ENCODE results near the gene TUNAR.

Gene TUNAR

GRCh38 chr14:95875831-95876760 lies 536 bp upstream of the TUNAR start:
- no peak for DNase-seq

DNA sequence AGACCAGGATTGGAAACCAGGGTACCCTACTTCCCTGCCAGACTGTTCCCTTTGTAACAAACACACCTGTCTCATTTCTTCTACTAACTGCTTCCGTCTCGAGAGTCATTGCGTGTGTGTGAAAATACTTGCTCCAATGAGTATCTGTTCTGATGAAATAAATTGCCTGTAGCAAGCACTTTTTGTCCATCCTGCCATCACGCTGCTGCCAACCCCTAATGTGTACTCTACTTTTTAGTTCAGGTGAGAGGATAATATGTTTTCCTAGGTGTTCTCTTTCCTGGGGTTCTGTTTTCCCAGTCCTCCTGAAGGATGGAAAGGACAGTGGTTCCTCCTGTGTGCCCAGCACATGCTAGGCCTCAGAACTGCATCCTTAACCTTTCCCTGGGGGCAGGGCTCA lies 1.0 kb downstream of the TUNAR start:
- no peak for DNase-seq

DNA sequence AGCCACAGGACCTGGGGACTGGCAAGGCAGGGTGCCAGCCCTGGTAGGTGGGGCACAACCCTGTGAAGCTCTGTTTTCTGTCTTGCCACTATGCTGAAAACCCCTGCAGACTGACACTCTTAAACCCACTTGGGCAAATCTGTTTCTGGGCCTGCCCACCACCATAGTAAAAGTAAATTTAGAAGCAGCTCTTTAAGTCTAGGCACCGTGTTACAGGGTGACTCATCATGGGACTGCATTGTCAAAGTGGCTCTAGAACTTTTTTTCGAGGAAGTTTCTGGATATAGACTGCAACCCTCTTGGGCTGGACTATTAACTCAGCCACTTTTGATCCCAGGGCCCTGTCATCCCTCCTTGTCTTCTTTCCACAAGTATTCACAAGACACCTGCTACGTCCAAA lies 7.7 kb downstream of the TUNAR start:
- no peak for DNase-seq

DNA sequence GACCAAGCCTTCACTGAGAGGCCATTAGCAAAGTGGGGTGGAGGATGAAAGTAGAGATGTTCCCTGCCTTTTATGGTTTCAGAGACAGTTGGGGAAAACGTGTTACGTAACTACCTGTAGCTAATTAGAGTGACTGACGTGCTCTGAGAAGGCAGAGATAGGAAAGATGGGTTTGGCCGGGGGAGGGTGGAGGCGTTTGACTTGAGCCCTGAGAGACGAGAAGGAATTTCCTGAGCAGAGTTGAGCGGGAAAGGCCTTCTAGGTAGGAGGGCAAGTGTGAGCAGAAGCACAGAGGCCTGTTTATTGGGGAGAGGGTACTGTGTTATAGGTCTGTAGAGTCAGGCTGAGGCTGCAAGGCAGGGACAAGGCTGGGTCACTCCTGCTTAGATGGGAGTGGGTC lies 8.6 kb downstream of the TUNAR start:
- DNase-seq, result no peak

GRCh38 chr14:95885866-95886265 lies 9.2 kb downstream of the TUNAR start:
- no peak for DNase-seq

- no peak for DNase-seq
Measured at GRCh38 chr14:95886366-95887056, 9.9 kb downstream of the TUNAR start.

DNA sequence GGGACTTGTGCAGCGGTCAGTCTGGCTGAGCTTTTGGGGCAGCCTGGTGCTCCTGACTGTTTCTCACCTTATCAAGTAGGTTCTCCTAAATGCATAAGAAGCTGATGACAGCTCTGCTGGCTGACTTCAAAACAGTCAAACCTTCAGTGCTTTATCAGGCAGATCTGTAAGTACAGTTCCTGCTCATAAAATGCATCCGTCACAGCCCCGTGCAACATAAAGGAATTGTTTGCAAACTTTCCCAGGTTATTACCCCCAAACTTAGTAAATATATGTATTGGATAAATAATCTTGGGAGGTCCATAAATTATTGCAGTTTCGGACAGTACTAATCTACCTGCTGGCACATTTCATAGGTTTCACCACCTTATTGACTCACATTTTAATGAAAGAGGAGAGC lies 10.7 kb downstream of the TUNAR start:
- no peak for DNase-seq

DNA sequence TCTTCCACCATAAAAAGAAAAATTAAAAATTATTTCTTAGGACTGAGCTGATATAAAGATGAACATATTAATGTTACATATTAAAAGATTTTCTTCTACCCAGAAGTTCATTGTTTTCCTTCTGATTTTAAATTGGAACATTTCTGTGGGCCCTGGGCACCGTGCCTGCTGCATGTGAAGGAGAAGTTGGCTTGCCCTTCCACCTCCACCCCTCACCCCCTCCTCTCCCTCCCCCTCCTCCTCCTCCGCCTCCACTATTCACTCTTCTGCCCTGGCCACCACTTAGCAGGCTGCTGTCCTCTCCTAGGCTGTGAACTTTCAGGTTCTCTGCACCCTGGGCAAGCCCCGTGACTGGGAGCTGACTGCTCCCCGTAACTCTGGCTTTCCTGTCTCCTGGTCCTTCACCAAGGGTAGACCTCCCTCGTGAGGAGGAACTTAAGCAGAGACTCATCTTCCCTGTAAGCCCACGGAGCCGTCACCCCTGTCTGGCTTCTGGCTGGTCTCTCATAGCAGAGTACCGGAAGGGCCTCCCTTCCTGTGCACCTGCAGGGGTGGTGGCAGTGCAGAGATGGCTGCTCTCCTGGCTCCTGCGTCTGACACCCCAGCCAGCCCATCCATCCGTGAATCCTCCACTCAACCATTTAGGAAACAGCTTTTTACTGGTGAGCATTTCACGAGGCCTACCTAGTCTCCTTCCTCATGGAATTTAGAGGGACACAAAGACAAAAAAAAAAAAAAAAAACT lies 12.8 kb downstream of the TUNAR start:
- DNase-seq, result no peak

DNA sequence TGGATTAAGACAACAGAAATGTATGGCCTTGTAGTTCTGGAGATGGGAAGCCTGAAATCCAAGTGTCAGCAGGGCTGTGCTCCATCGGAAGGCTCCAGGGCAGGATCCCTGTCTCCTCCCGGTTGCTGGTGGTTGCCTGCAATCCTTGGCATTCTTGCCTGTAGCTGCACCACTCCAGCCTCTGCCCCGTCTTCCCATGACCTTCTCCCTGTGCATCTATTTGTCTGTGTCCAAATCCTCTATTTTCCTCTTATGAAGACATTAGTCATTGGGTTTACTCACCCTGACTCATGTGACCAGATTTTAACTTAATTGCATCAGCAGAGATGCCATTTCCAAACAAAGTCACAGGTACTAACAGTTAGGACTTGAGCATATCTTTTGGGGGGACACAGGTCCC lies 15.1 kb downstream of the TUNAR start:
- DNase-seq, result no peak

DNA sequence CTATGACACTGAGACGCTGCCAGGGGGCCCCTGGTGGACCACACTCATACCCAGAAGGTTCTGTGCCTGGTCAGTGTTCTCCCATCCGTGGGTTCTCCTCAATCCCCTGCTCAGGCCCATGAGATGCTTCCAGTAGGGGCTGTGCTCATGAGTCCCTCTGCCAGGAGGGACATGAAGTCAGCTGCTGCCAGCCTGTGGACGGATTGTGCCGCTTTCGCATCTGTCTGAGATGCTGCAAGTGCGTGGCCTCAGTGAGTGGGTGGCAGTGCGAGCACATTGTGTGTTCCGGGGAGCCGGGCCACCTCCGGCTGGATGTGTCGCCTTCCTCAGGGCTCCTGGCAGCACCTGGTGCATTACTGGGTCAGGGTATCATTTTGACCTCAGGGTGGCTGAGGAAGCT lies 15.5 kb downstream of the TUNAR start:
- DNase-seq, result no peak

- DNase-seq, result no peak
Measured at GRCh38 chr14:95895720-95896119, 19.1 kb downstream of the TUNAR start.

GRCh38 chr14:95896498-95897135 lies 20.0 kb downstream of the TUNAR start:
- DNase-seq, result peak; percentile 34

GRCh38 chr14:95897280-95897679 lies 20.6 kb downstream of the TUNAR start:
- DNase-seq, result no peak

DNA sequence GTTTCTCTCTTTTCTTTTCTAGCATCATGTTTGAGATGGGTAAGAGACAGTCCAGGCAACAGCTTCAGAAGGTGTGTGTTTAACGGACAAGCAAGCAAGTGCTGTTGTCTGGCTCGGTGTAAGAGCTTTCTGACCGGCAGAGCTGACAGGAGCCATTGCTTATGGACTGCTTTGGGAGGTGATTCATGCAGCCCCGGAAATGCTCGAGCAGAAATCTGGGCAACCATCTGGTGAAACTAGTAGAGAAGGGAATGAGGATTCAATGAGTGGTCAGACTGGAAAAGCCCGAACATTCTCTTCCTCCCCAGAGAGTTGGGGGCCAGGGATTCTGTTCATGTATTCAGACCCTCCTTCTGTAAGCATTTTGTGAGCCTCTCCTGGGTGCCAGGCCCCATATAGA lies 24.4 kb downstream of the TUNAR start:
- DNase-seq, result no peak

GRCh38 chr14:95902273-95902826 lies 25.7 kb downstream of the TUNAR start:
- no peak for DNase-seq

- no peak for DNase-seq
Measured at GRCh38 chr14:95903165-95903564, 26.5 kb downstream of the TUNAR start.

GRCh38 chr14:95903616-95904107 lies 27.0 kb downstream of the TUNAR start:
- DNase-seq, result no peak

DNA sequence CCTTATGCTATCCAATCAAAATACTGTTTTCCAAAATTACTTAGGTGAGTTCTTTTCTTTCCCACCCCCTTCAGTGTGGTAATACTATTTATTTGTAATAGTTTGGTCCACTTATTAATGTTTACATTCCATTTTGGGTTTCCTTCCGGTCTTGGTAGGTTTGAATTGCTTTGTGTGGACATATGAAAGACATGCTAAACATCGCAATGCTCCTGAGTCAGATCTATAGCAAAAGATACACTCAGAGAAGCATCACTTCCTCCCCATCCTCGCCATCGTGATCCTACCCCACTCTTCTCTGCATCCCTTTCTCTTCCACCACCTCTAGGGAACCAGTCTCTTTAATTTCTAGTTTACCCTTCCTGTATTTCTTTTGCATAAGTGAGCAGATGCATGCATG lies 30.0 kb downstream of the TUNAR start:
- DNase-seq, result no peak

DNA sequence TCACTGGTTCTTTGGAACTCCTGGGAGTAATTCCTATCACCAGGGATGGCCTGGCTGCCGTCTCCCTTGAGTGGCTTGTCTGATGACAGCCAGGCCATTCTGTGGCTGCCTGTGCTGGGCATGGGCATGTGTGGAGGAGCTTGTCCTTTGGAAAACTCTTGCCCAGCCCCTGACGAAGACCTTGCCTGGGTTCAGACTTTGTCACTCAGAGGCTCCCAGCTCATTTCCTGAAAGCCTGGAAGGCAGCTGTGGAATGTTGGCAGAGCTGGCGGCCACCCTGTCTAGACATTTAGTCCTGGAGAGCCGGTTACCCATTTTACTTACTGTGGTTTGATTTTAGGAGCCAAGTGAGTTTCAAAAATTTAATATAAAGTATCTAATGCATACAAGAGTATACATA lies 34.0 kb downstream of the TUNAR start:
- no peak for DNase-seq

GRCh38 chr14:95911456-95911855 lies 34.8 kb downstream of the TUNAR start:
- no peak for DNase-seq

DNA sequence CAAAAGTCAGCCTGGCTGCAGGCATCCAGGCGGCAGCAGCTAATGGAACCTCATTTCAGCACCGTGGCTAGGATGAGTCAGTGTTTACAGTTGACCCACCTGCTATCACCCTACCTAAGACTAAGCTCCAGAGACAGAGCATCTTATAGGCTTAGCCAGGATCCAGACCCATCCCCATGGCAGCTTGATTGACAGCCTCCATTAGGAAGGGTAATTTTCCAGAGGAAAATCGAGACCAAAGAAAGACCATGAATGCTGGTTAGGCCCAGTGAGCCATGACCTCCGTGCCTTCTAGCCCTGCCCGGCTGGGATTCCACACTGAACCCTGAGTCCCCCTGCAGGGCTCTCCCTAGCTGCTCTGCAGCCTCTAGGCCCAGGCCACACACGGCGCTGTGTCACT lies 38.7 kb downstream of the TUNAR start:
- DNase-seq, result no peak

GRCh38 chr14:95918466-95918865 lies 41.8 kb downstream of the TUNAR start:
- no peak for DNase-seq
